Ectodermal cell (in vitro differentiated cells): ENCODE data around the gene ZNF337.
"Not testable (repeated sequence)": the region's sequence is repeated elsewhere in the genome, so short reads cannot be mapped to it uniquely, and the experiment has no call there.

ENCODE experiments used
- H3K27ac ChIP-seq: 2 replicates; pipeline ENCODE4 v1.7.0; 2013; ENCODE audit warnings: mild to moderate bottlenecking, low read depth, low read length; ENCODE audit not compliant: insufficient read depth, poor library complexity, severe bottlenecking
- H3K27me3 ChIP-seq: 2 replicates; pipeline ENCODE4 v1.7.0; 2013; ENCODE audit warnings: mild to moderate bottlenecking, low read length; ENCODE audit not compliant: insufficient read depth, control insufficient read depth, poor library complexity, severe bottlenecking
- H3K36me3 ChIP-seq: one replicate; pipeline ENCODE4 v1.7.0; 2013; ENCODE audit warnings: low read length; ENCODE audit not compliant: control insufficient read depth, insufficient read depth
- H3K4me1 ChIP-seq: one replicate; pipeline ENCODE4 v1.7.0; 2013; ENCODE audit warnings: low read length; ENCODE audit not compliant: control insufficient read depth, insufficient read depth
- H3K4me3 ChIP-seq: 2 replicates; pipeline ENCODE4 v1.7.0; 2013; ENCODE audit warnings: low read depth, low read length, control low read depth; ENCODE audit not compliant: insufficient read depth
- H3K9me3 ChIP-seq: 2 replicates; pipeline ENCODE4 v1.7.0; 2013; ENCODE audit warnings: mild to moderate bottlenecking, low read length, moderate library complexity; ENCODE audit not compliant: control insufficient read depth
- whole genome bisulfite sequencing, 2 experiments: methylation state at CpG; one replicate each; pipeline ENCODE4 v1.1.7; 2013; ENCODE audit warnings: missing lambda C conversion rate in 2 of 2; 5-methylcytosine and 5-hydroxymethylcytosine counted together

ZNF337 gene

GRCh38 chr20:25695532-25696370 is 902 bp downstream of the ZNF337 start:
- 18% methylated on average over 29 to 30 of the region's 30 CpGs for WGBS, 2 experiments
- peak overlapping the region; percentile 89 for H3K4me3 ChIP-seq
- no peaks in the 10 kb centered on the region for H3K4me1 ChIP-seq
- H3K27me3 ChIP-seq: no peaks in the 10 kb centered on the region
- no peaks in the 10 kb centered on the region for H3K9me3 ChIP-seq
- H3K27ac ChIP-seq: peak overlapping the region; percentile 78
- no peaks in the 10 kb centered on the region for H3K36me3 ChIP-seq

GRCh38 chr20:25692499-25692898 is 4.2 kb downstream of the ZNF337 start:
- no peak overlapping the region for H3K4me3 ChIP-seq
- H3K9me3 ChIP-seq: no peaks in the 10 kb centered on the region
- H3K36me3 ChIP-seq: no peaks in the 10 kb centered on the region
- H3K27ac ChIP-seq: no peak overlapping the region
- no peaks in the 10 kb centered on the region for H3K4me1 ChIP-seq
- no peaks in the 10 kb centered on the region for H3K27me3 ChIP-seq
- 100% methylated on average over 1 of the region's 2 CpGs; no CpG with 5 or more reads in 1 of the 2 experiments for whole genome bisulfite sequencing, 2 experiments

GRCh38 chr20:25690427-25690826 is 6.2 kb downstream of the ZNF337 start:
- Histone ChIP-seq H3K27me3 (no peaks in the 10 kb centered on the region), H3K36me3 (no peaks in the 10 kb centered on the region), H3K27ac (no peak overlapping the region), H3K9me3 (no peaks in the 10 kb centered on the region), H3K4me1 (no peaks in the 10 kb centered on the region), H3K4me3 (no peak overlapping the region)

- no peaks in the 10 kb centered on the region for H3K36me3 ChIP-seq
These were observed 10.3 kb downstream of the ZNF337 start for GRCh38 chr20:25686081-25687067.

GRCh38 chr20:25685276-25686080 is 11.2 kb downstream of the ZNF337 start:
- no peak overlapping the region for H3K4me3 ChIP-seq
- no peaks in the 10 kb centered on the region for H3K9me3 ChIP-seq
- no peak overlapping the region for H3K27ac ChIP-seq
- H3K4me1 ChIP-seq: no peaks in the 10 kb centered on the region
- H3K36me3 ChIP-seq: no peaks in the 10 kb centered on the region
- WGBS, 2 experiments: 93 to 97% methylated on average over 9 of the region's 9 CpGs
- H3K27me3 ChIP-seq: no peaks in the 10 kb centered on the region

More at GRCh38 chr20:25686081-25687067, 10.3 kb downstream of the ZNF337 start:
- WGBS, 2 experiments: 87 to 90% methylated on average over 8 of the region's 8 CpGs
- H3K4me1 ChIP-seq: no peaks in the 10 kb centered on the region
- H3K27ac ChIP-seq: no peak overlapping the region
- no peak overlapping the region for H3K4me3 ChIP-seq
- no peaks in the 10 kb centered on the region for H3K27me3 ChIP-seq
- H3K9me3 ChIP-seq: no peaks in the 10 kb centered on the region

GRCh38 chr20:25683826-25684225 is 12.8 kb downstream of the ZNF337 start:
- not testable (repeated sequence) for H3K27ac ChIP-seq, H3K27me3 ChIP-seq, H3K36me3 ChIP-seq, H3K4me1 ChIP-seq, H3K9me3 ChIP-seq, H3K4me3 ChIP-seq
- WGBS, 2 experiments: 100% methylated on average over 1 of the region's 3 CpGs

GRCh38 chr20:25683050-25683449 is 13.6 kb downstream of the ZNF337 start:
- H3K4me1 ChIP-seq: no peaks in the 10 kb centered on the region
- H3K27ac ChIP-seq: no peak overlapping the region
- WGBS, 2 experiments: 100% methylated on average over 1 to 2 of the region's 2 CpGs
- no peaks in the 10 kb centered on the region for H3K27me3 ChIP-seq
- H3K9me3 ChIP-seq: no peaks in the 10 kb centered on the region
- H3K4me3 ChIP-seq: no peak overlapping the region
- H3K36me3 ChIP-seq: no peaks in the 10 kb centered on the region

GRCh38 chr20:25676164-25676809 is 20.4 kb downstream of the ZNF337 start:
- no peaks in the 10 kb centered on the region for H3K27me3 ChIP-seq
- no peak overlapping the region for H3K27ac ChIP-seq
- H3K4me1 ChIP-seq: no peaks in the 10 kb centered on the region
- no peak overlapping the region for H3K4me3 ChIP-seq
- WGBS, 2 experiments: 93 to 95% methylated on average over 10 of the region's 10 CpGs
- peaks cover 36% of the 10 kb centered on the region for H3K36me3 ChIP-seq
- no peaks in the 10 kb centered on the region for H3K9me3 ChIP-seq

- H3K4me3 ChIP-seq: no peak overlapping the region
- H3K4me1 ChIP-seq: no peaks in the 10 kb centered on the region
- H3K36me3 ChIP-seq: peaks cover 36% of the 10 kb centered on the region
- H3K27ac ChIP-seq: no peak overlapping the region
- no peaks in the 10 kb centered on the region for H3K9me3 ChIP-seq
- 92 to 97% methylated on average over 6 of the region's 6 CpGs for WGBS, 2 experiments
- H3K27me3 ChIP-seq: no peaks in the 10 kb centered on the region
These were observed 21.5 kb downstream of the ZNF337 start for GRCh38 chr20:25675161-25675560.
